ENCODE results near the gene NBEA. TPM values are rescaled to one million over a fixed set of nuclear protein-coding genes. Genes with fewer than 3 reads are reported as not detected.

The NBEA gene
- total and polyA plus RNA-seq, 2 experiments from 2014 or later = 9.1 to 29.1 TPM

DNA sequence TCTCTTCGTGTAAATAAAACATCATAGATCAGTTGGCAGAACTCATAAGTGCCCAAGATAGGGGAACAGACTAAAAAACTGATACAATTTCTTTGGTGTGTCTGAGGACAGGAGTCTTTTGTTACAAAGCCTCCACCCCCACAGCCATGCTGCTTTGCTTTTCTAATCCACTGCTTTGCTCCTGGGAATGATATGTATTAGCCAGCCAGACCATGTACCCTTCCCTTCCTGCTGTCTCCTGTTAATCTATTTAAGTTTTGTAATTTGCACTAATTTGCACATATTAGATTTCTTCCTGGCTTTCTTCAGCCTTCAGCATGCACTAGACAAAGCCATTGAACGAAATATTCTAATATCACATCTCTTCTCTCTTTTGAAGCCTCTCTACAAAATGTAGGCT is 403.9 kb downstream of the NBEA start:
- Histone ChIP-seq H3K27ac (ENCODE audit: low read depth) (no peak overlapping the region), H3K9me2 (ENCODE audit: insufficient read depth) (no peaks in the 10 kb centered on the region), H3K36me3 (ENCODE audit: insufficient read depth) (no peaks in the 10 kb centered on the region), H3K4me3 (no peak overlapping the region), H3K79me2 (replicated peaks; ENCODE audit: insufficient read depth) (no peaks in the 10 kb centered on the region), H3F3A (replicated peaks; ENCODE audit: low read depth) (no peaks in the 10 kb centered on the region), H3K27me3 (ENCODE audit: insufficient read depth) (no peaks in the 10 kb centered on the region), H2AFZ (no peak overlapping the region), H4K20me1 (replicated peaks; ENCODE audit: insufficient read depth) (no peaks in the 10 kb centered on the region), H3K4me1 (ENCODE audit: insufficient read depth) (no peaks in the 10 kb centered on the region), H3K4me2 (no peak overlapping the region)
- Mint-ChIP-seq H3K36me3 (ENCODE audit: low read depth) (no peaks in the 10 kb centered on the region), H3K9me3 (no peaks in the 10 kb centered on the region), H3K4me3 (no peak overlapping the region), H3K27me3 (ENCODE audit: insufficient read depth, low read depth, poor library complexity) (peaks cover 4% of the 10 kb centered on the region), H3K4me1 (peaks cover 8% of the 10 kb centered on the region; the same call in 2 of the 3 replicates), H3K27ac (peak overlapping the region; percentile 7; the same call in 1 of the 2 replicates)
- DNase-seq (ENCODE audit: low spot score) (no peak), ATAC-seq (no peak; the same call in 2 of the 3 replicates)
- no peak for TF ChIP-seq CREB1 (CRISPR knock-in tag; IDR thresholded peaks at IDR 0.05; ENCODE audit: low read depth)
- TF ChIP-seq, protein P1, sequence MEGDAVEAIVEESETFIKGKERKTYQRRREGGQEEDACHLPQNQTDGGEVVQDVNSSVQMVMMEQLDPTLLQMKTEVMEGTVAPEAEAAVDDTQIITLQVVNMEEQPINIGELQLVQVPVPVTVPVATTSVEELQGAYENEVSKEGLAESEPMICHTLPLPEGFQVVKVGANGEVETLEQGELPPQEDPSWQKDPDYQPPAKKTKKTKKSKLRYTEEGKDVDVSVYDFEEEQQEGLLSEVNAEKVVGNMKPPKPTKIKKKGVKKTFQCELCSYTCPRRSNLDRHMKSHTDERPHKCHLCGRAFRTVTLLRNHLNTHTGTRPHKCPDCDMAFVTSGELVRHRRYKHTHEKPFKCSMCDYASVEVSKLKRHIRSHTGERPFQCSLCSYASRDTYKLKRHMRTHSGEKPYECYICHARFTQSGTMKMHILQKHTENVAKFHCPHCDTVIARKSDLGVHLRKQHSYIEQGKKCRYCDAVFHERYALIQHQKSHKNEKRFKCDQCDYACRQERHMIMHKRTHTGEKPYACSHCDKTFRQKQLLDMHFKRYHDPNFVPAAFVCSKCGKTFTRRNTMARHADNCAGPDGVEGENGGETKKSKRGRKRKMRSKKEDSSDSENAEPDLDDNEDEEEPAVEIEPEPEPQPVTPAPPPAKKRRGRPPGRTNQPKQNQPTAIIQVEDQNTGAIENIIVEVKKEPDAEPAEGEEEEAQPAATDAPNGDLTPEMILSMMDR (conservative IDR thresholded peaks at IDR 0.05; ENCODE audit: low read depth in 2 of 2) = no peak
- TF ChIP-seq STAT1 (IDR thresholded peaks at IDR 0.05; ENCODE audit: unreplicated experiment) = no peak
- no peak for TF ChIP-seq EZH2phosphoT487 (IDR thresholded peaks at IDR 0.05; ENCODE audit: unreplicated experiment)
- TF ChIP-seq, protein P2, sequence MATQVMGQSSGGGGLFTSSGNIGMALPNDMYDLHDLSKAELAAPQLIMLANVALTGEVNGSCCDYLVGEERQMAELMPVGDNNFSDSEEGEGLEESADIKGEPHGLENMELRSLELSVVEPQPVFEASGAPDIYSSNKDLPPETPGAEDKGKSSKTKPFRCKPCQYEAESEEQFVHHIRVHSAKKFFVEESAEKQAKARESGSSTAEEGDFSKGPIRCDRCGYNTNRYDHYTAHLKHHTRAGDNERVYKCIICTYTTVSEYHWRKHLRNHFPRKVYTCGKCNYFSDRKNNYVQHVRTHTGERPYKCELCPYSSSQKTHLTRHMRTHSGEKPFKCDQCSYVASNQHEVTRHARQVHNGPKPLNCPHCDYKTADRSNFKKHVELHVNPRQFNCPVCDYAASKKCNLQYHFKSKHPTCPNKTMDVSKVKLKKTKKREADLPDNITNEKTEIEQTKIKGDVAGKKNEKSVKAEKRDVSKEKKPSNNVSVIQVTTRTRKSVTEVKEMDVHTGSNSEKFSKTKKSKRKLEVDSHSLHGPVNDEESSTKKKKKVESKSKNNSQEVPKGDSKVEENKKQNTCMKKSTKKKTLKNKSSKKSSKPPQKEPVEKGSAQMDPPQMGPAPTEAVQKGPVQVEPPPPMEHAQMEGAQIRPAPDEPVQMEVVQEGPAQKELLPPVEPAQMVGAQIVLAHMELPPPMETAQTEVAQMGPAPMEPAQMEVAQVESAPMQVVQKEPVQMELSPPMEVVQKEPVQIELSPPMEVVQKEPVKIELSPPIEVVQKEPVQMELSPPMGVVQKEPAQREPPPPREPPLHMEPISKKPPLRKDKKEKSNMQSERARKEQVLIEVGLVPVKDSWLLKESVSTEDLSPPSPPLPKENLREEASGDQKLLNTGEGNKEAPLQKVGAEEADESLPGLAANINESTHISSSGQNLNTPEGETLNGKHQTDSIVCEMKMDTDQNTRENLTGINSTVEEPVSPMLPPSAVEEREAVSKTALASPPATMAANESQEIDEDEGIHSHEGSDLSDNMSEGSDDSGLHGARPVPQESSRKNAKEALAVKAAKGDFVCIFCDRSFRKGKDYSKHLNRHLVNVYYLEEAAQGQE (IDR thresholded peaks at IDR 0.05; ENCODE audit: unreplicated experiment) = no peak
- TF ChIP-seq, protein P3, sequence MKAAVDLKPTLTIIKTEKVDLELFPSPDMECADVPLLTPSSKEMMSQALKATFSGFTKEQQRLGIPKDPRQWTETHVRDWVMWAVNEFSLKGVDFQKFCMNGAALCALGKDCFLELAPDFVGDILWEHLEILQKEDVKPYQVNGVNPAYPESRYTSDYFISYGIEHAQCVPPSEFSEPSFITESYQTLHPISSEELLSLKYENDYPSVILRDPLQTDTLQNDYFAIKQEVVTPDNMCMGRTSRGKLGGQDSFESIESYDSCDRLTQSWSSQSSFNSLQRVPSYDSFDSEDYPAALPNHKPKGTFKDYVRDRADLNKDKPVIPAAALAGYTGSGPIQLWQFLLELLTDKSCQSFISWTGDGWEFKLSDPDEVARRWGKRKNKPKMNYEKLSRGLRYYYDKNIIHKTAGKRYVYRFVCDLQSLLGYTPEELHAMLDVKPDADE (IDR thresholded peaks at IDR 0.05) = no peak
- TF ChIP-seq EZH2 (IDR thresholded peaks at IDR 0.05; ENCODE audit: low read depth, unreplicated experiment) = no peak
- no peak for TF ChIP-seq JUNB (IDR thresholded peaks at IDR 0.05; ENCODE audit: unreplicated experiment)
- no peak for TF ChIP-seq ZNF114 (CRISPR knock-in tag; IDR thresholded peaks at IDR 0.05)
- no peak for TF ChIP-seq NANOG (IDR thresholded peaks at IDR 0.05; ENCODE audit: borderline replicate concordance)
- TF ChIP-seq POLR2AphosphoS5 (IDR thresholded peaks at IDR 0.05; ENCODE audit: low read depth) = no peak
- no peak for TF ChIP-seq ZNF331 (CRISPR knock-in tag; IDR thresholded peaks at IDR 0.05; ENCODE audit: low read depth)
- TF ChIP-seq ZNF462 (CRISPR knock-in tag; IDR thresholded peaks at IDR 0.05) = no peak

Measured in GM23338 (cell line).